Measurements from ENCODE around the gene TEAD3.

DNA sequence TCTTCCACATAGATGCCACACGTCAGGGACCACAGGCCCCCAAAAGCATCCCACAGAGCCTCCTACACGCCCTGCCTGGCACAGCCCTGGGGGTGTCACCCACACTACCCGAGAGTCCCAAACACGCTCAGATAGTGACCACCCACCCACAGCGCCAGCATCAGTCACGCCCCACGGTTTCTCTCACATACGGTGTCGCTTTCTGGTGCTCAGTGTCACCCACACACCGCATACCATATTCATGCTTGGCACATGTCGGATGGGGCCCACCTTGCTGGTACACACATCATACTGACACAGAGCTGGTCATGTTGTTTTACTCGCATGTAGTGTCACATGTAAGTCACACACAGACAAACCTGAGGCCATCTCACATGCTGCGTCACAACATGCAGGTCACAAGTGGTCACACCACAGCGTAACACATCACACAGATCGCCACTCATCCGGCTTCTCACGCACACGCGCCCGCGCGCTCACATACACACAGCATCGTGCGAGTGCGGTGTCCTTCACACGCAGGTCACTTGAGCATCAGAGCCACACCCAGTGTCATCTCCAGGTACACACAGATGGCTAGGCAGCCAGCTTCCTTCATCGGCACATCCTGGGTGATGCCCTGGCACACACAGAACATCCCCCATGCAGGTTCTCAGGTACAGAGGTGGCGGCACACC is 3.4 kb downstream of the TEAD3 start:
- TF ChIP-seq POLR2A (IDR thresholded peaks at IDR 0.05; ENCODE audit: low read length) (no peak), GATA1 (IDR thresholded peaks at IDR 0.05; ENCODE audit: low read depth, low read length) (no peak)

Measured in erythroblast (primary cell).